ELR (cell line): ENCODE measurements around the gene CD19.
A peak's percentile ranks its signal among the peaks of the same experiment; 100 is the strongest.
"Not testable (repeated sequence)": the region's sequence is repeated elsewhere in the genome, so short reads cannot be mapped to it uniquely, and the experiment has no call there.

Source experiments
- DNase-seq: peaks from one replicate; pipeline ENCODE4 v3.0.0-alpha.2; 2015; ENCODE audit warnings: low read depth

The CD19 gene

GRCh38 chr16:28910086-28911031 is 21.4 kb upstream of the CD19 start:
- DNase-seq: peak; percentile 47

DNA sequence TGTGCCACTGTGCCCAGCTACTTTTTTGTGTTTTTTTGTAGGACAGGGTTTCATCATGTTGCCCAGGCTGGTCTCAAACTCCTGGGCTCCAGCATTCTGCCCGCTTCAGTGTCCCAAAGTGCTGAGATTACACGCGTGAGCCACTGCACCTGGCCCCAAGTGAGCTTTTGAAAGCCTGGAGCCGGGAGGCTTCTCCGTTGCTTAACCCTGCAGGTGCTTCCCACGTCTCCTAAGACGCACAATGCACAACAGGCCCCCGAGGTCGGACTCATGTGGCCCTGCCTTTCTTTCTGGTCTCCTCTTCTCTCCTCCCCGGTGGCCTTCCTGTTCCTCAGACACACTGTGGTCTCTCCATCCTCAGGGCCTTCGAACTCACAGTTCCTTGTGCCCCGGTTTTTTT is 19.2 kb upstream of the CD19 start:
- no peak for DNase-seq

- DNase-seq: no peak
These were observed 17.6 kb upstream of the CD19 start for GRCh38 chr16:28913946-28914724.

- DNase-seq: peak; percentile 78
These were observed 16.6 kb upstream of the CD19 start for GRCh38 chr16:28915181-28915580.

DNA sequence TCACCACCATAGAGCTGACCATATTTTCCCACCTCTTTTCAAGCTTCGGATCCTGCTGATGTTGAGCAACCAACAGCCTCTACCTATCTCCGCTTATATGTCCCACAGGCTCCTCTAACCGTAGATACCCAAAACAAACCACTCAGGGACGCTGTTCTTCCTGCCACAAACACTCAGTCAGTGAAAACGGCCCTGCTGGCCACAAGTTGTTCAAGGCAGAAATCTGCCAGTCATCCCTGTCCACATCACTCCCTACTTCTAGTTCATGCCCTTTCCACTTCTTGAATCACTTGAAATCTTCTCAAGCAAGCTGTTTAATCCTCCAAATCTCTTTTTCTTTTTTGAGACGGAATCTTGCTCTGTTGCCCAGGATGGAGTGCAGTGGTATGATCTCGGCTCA is 14.7 kb upstream of the CD19 start:
- no peak for DNase-seq

DNA sequence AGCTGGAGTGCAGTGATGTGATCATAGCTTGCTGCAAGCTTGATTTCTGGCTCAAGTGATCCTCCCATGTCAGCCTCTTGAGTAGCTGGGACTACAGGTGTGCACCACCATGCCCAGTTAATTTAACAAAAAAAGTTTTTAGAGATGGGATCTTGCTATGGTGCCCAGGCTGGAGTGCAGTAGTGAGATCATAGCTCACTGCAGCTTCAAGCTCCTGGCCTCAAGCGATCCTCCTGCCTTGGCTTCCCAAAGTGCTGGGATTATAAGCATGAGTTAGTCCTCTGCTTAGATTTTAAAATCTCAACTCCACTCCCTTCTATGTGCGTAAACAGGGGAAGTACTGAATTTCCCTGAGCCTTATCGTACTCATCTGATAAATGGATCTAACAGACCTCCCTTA is 13.1 kb upstream of the CD19 start:
- DNase-seq: no peak

DNA sequence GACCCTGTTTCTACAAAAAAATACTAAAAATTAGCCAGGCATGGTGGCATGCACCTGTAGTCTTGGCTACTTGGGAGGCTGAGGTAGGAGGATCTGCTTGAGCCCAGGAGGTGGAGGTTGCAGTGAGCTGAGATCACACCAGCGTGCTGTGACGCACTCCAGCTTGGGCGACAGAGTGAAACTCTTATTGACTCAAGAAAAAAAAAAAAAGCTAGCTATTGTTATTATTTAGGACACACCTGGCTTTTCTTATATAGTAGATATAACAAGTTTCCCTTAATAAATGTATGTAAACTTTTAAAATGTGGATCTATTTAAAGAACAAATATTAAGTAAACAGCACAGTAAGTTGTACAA is 8.6 kb upstream of the CD19 start:
- DNase-seq: no peak

DNA sequence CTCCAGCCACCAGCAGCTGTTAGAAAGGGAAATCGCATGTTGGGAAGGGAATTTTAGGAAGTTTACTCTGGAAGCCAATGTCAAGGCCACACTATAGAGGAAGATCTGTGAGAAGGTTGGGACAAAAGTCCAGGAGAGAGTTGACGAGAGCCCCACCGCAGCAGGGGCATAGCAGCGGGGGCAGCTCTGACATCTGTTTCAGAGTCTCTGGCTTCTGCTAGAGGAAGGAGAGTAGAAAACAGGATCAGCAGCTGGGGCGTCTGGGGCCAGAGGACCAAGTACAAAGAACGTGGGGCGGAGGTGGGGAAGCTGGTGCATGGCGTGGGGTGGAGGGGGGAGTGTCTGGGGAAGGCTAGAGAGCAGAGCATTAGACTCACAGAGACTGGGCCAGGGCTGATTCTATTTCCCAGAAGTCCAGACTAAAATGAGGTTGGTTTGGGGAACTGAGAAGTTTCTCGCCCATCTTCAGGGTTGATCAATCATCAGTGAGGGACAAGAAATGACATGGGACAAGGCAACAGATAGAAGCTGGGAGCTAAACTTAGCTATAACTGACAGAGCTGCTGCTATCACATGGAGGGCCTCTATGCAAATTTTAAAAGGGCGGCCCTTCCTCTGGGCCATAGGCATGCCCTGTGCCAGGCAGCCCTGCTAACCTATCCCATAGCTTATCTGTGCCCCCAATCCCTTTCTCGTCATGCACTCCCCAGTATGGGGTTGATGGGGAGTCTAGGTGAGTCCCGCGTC is 7.9 kb upstream of the CD19 start:
- no peak for DNase-seq

DNA sequence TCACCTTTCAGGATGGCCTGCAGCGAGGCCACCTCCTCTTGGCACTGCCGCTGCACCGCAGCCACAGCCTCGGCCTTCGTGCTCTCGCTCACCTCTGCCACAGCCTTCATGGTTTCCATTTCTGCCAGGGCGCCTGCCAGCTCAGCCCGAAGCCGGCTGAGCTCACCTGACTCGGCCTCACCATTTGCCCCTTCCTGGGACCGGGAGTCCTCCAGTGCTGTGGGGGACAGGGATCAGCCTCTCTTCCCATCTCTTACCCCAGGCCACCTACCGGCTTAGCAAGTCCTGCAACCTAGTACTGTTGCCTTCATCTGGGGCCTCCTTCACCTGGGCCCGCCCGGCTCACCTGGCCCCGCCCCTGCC is 7.4 kb upstream of the CD19 start:
- no peak for DNase-seq

DNA sequence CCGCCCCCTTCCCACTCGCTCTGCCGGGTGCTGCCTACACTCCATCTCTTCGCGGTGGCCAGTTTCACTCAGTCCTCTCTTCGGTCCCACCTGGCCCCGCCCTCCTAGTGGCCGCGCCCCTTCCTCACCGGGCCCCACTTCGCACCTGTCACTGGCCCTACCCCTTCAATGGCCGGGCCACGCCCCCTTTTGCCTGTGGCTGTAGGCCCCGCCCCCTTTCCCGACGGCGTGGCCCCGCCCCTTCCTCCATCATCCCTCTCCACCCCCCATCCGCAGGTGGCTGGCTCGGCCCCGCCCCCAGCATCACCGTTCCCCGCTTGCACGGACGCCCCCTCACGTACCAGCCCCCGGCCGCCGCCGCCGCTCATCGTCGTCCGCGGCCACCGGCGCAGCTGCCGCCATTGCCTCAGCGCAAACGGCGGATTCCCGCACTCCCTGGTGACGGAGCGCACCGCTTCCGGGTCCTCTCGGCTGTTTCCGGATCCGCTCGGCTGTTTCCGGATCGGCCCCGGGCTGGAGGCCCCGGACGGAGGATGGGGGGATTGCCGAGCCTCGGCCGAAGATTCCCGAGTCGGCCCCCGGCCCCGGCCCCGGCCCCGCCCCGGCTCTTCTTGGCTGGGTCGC is 6.9 kb upstream of the CD19 start, which contains the start of gene RABEP2:
Gene RABEP2, minus strand, starts transcription at position 477 of the 624 bp plus-strand sequence. Its CDS starts 75 bp downstream, at position 402.
- DNase-seq: peak; percentile 91

DNA sequence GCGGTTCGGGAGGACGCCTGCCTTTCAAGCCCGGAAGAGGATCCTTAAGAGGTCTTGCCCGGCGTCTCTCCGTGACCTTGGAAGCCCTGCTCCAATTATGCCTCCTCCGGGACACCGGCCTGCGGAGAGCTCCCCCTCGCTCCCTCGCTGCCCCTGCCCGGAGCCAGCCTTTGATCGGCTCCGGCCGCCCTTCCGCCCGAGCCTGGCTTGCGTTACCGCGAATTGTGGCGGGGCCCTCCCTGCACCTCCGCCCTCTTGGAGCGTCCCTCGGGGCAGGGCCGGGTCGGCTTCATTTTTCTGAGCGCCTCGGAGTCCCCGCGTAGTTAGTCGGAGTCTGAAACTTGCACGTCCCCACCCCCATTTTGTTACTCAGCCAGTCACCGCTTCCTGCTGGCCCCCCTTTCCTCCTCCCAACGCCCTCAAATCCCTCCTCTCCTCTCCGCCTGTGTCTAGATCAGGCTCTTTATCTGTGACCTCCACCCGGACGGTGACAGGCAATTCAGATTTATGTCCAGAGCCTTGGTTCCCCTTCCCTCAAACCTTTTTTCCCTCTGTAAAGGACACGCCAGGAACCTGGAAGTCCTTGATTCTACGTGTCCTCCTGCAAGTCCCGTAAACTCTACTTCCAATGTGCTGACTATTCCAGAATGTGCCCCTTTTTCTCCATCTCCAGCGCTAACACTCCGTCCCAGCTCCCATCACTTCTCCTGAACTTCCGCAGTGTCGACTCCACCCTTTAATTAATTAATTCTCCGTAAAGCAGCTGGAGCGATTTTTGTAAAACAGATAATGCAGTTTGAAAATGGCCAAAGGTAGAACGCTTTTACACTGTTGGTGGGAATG is 6.2 kb upstream of the CD19 start:
- peak; percentile 84 for DNase-seq

- not testable (repeated sequence) for DNase-seq
These were observed 5.5 kb upstream of the CD19 start for GRCh38 chr16:28926284-28926683.

DNA sequence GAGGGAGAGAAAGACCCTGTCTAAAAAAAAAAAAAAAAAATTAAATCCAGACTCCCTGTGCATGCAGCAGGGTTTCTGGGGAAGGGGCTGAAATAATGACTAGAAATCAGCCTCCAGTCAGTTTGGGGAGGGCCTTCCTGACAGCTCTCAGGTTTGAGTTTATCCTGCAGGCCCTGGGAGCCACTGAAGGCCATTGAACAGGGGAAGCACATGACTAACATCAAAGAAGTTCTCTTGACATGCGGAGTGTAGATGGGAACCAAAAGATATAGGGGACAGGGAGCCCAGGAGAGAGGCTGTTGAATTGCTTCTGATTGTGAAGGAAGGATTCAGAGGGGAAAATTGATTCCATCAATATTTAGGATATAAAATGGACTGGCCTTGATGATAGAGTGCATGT is 4.0 kb upstream of the CD19 start:
- no peak for DNase-seq

GRCh38 chr16:28930203-28930602 is 1.6 kb upstream of the CD19 start:
- DNase-seq: no peak

GRCh38 chr16:28930652-28931051 is 1.1 kb upstream of the CD19 start:
- no peak for DNase-seq

DNA sequence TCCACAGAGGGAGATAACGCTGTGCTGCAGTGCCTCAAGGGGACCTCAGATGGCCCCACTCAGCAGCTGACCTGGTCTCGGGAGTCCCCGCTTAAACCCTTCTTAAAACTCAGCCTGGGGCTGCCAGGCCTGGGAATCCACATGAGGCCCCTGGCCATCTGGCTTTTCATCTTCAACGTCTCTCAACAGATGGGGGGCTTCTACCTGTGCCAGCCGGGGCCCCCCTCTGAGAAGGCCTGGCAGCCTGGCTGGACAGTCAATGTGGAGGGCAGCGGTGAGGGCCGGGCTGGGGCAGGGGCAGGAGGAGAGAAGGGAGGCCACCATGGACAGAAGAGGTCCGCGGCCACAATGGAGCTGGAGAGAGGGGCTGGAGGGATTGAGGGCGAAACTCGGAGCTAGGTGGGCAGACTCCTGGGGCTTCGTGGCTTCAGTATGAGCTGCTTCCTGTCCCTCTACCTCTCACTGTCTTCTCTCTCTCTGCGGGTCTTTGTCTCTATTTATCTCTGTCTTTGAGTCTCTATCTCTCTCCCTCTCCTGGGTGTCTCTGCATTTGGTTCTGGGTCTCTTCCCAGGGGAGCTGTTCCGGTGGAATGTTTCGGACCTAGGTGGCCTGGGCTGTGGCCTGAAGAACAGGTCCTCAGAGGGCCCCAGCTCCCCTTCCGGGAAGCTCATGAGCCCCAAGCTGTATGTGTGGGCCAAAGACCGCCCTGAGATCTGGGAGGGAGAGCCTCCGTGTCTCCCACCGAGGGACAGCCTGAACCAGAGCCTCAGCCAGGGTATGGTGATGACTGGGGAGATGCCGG is 769 bp downstream of the CD19 start:
- DNase-seq: no peak

GRCh38 chr16:28933171-28933570 is 1.4 kb downstream of the CD19 start:
- DNase-seq: no peak

GRCh38 chr16:28935346-28935745 is 3.6 kb downstream of the CD19 start:
- DNase-seq: no peak

GRCh38 chr16:28935924-28936783 is 4.4 kb downstream of the CD19 start:
- DNase-seq: peak; percentile 73
